Testis (tissue), 2 donors: Measurements from ENCODE around the gene TENM4.

Source experiments
- CTCF ChIP-seq, 3 experiments: fragments of 450-650 bp in 2 of 3; fragments of 200-600 bp in 1 of 3; sonication (generic) in 1 of 3; IDR thresholded peaks; one replicate each; pipeline ENCODE4 v1.5.1; 2016 to 2019; ENCODE audit warnings: antibody characterized with exemption in 3 of 3, mild to moderate bottlenecking in 2 of 3, moderate library complexity in 1 of 3
- POLR2A ChIP-seq: fragments of 450-650 bp; IDR thresholded peaks from one replicate; pipeline ENCODE4 v1.6.1; 2017; ENCODE audit warnings: antibody characterized with exemption, mild to moderate bottlenecking, moderate library complexity

- TF ChIP-seq CTCF (IDR thresholded peaks at IDR 0.05), result no peak
- TF ChIP-seq POLR2A, result no peak
Measured at GRCh38 chr11:78883506-78883905, 557.3 kb downstream of the TENM4 start.
